Cardiac muscle cell (in vitro differentiated cells and primary cell): ENCODE results near the gene DAB1. TPM values are rescaled to one million over a fixed set of nuclear protein-coding genes. Genes with fewer than 3 reads are reported as not detected.
A peak's percentile ranks its signal among the peaks of the same experiment; 100 is the strongest.

ENCODE experiments used
- DNase-seq, 2 donors: peaks; one replicate each; pipeline versions ENCODE4 v3.0.0 to v3.0.0-alpha.2; 2010 to 2017; ENCODE audit warnings: low read depth in 1 of 2, low spot score in 1 of 2
- H3K27ac ChIP-seq: fragments of 200-600 bp; sonication (generic); 2 replicates; pipeline ENCODE4 v1.5.1; 2016
- H3K27me3 ChIP-seq: fragments of 200-600 bp; sonication (generic); 2 replicates; pipeline ENCODE4 v1.6.0; 2016; ENCODE audit warnings: control low read depth
- H3K36me3 ChIP-seq: fragments of 200-600 bp; sonication (generic); 2 replicates; pipeline ENCODE4 v1.5.1; 2016; ENCODE audit warnings: control low read depth
- H3K4me1 ChIP-seq: fragments of 200-600 bp; sonication (generic); 2 replicates; pipeline ENCODE4 v1.8.1; 2017; ENCODE audit warnings: low read depth, mild to moderate bottlenecking, mixed run types
- H3K4me3 ChIP-seq: fragments of 200-600 bp; sonication (generic); 2 replicates; pipeline ENCODE4 v1.5.1; 2016; ENCODE audit warnings: mild to moderate bottlenecking
- H3K9me3 ChIP-seq: fragments of 200-600 bp; sonication (generic); 2 replicates; pipeline ENCODE4 v1.5.1; 2017; ENCODE audit warnings: low read depth, mild to moderate bottlenecking, control low read depth
- CTCF ChIP-seq: IDR thresholded peaks from 2 replicates; pipeline ENCODE4 v1.5.1; 2012; ENCODE audit warnings: low read depth, mild to moderate bottlenecking, low read length
- polyA plus RNA-seq: library from polyadenylated mRNA; unstranded; fragments of >200 nt; fragmentation: Nextera tagmentation; extraction: Ambion mirVana; gene quantifications from 2 replicates; pipeline ENCODE4 v1.2.1, GENCODE V29; 2016
- total RNA-seq: library from RNA; depleted of rRNA; stranded (reverse); fragments of >200 nt; gene quantifications from 2 replicates; pipeline ENCODE4 v1.2.3, GENCODE V29; 2016

The DAB1 gene
- total and polyA plus RNA-seq, 2 experiments from 2014 or later = 24.1 to 26.6 TPM

- TF ChIP-seq CTCF = no peak
- DNase-seq = no peak
- no peaks in the 10 kb centered on the region for H3K27me3 ChIP-seq
Measured at GRCh38 chr1:57447551-57447950, 23.7 kb upstream of the DAB1 start.

GRCh38 chr1:57443004-57443403 is 19.1 kb upstream of the DAB1 start:
- no peak for TF ChIP-seq CTCF
- no peak overlapping the region for H3K27ac ChIP-seq
- no peaks in the 10 kb centered on the region for H3K4me1 ChIP-seq
- H3K27me3 ChIP-seq = no peaks in the 10 kb centered on the region
- no peak overlapping the region for H3K4me3 ChIP-seq
- DNase-seq = no peak
- no peaks in the 10 kb centered on the region for H3K36me3 ChIP-seq
- no peaks in the 10 kb centered on the region for H3K9me3 ChIP-seq

More at GRCh38 chr1:57447551-57447950, 23.7 kb upstream of the DAB1 start:
- Histone ChIP-seq H3K9me3 (no peaks in the 10 kb centered on the region), H3K4me1 (no peaks in the 10 kb centered on the region), H3K4me3 (no peak overlapping the region), H3K27ac (no peak overlapping the region), H3K36me3 (no peaks in the 10 kb centered on the region)

GRCh38 chr1:57440096-57440495 is 16.2 kb upstream of the DAB1 start:
- no peaks in the 10 kb centered on the region for H3K36me3 ChIP-seq
- TF ChIP-seq CTCF = no peak
- DNase-seq = no peak
- H3K4me3 ChIP-seq = no peak overlapping the region
- H3K27ac ChIP-seq = no peak overlapping the region
- no peaks in the 10 kb centered on the region for H3K27me3 ChIP-seq
- no peaks in the 10 kb centered on the region for H3K4me1 ChIP-seq
- H3K9me3 ChIP-seq = no peaks in the 10 kb centered on the region

GRCh38 chr1:57431400-57431799 is 7.5 kb upstream of the DAB1 start:
- H3K9me3 ChIP-seq = no peaks in the 10 kb centered on the region
- no peaks in the 10 kb centered on the region for H3K27me3 ChIP-seq
- peak in 1 of 2 donors; percentile 58 for DNase-seq
- no peaks in the 10 kb centered on the region for H3K36me3 ChIP-seq
- no peak for TF ChIP-seq CTCF
- peak overlapping the region; percentile 83 for H3K27ac ChIP-seq
- peaks cover 12% of the 10 kb centered on the region for H3K4me1 ChIP-seq
- H3K4me3 ChIP-seq = no peak overlapping the region

GRCh38 chr1:57424231-57425027 is 569 bp upstream of the DAB1 start:
- H3K4me3 ChIP-seq = peak overlapping the region; percentile 68
- H3K4me1 ChIP-seq = no peaks in the 10 kb centered on the region
- peak; percentile 43 to 86 for DNase-seq
- TF ChIP-seq CTCF = peak; percentile 61
- no peaks in the 10 kb centered on the region for H3K9me3 ChIP-seq
- H3K27me3 ChIP-seq = no peaks in the 10 kb centered on the region
- H3K36me3 ChIP-seq = no peaks in the 10 kb centered on the region
- H3K27ac ChIP-seq = peak overlapping the region; percentile 61
